GM12801 (cell line): Measurements from ENCODE around the gene CORO1C.

Experiments used
- CTCF ChIP-seq: IDR thresholded peaks from one replicate; pipeline ENCODE4 v1.5.1; 2011; ENCODE audit warnings: control low read depth; ENCODE audit not compliant: insufficient read length; ENCODE audit errors: extremely low read depth

The CORO1C gene

GRCh38 chr12:108622421-108622820 is 108.9 kb downstream of the CORO1C start:
- no peak for TF ChIP-seq CTCF

GRCh38 chr12:108621161-108621560 is 110.2 kb downstream of the CORO1C start:
- TF ChIP-seq CTCF: no peak

GRCh38 chr12:108620236-108620879 is 111.0 kb downstream of the CORO1C start:
- TF ChIP-seq CTCF: no peak

GRCh38 chr12:108619369-108620160 is 111.8 kb downstream of the CORO1C start:
- TF ChIP-seq CTCF: no peak

GRCh38 chr12:108618079-108618952 is 113.0 kb downstream of the CORO1C start:
- TF ChIP-seq CTCF: no peak

GRCh38 chr12:108616941-108617858 is 114.1 kb downstream of the CORO1C start:
- no peak for TF ChIP-seq CTCF
